Caco-2 (cell line): ENCODE data around the gene PHF14. TPM values are rescaled to one million over a fixed set of nuclear protein-coding genes. Genes with fewer than 3 reads are reported as not detected.

Source experiments
- BruUV-seq: library from RNA; stranded (reverse); fragments of 400-500 nt; replicated peaks from 2 replicates; lab custom pipeline; 2021; lab: Mats Ljungman, UMichigan
- CTCF ChIA-PET: fragments of 300-600 bp; sonication (Branson Sonifier 250); formaldehyde crosslinking; loops from one replicate; lab custom pipeline; 2022; ENCODE audit warnings: antibody characterized with exemption; lab: Charles Lee
- POLR2A ChIA-PET: fragments of 300-600 bp; sonication (Branson Sonifier 250); formaldehyde crosslinking; loops from one replicate; lab custom pipeline; 2022; ENCODE audit warnings: antibody characterized with exemption; lab: Charles Lee
- DNase-seq, 2 experiments: peaks; one replicate each; pipeline versions ENCODE4 v3.0.0 to v3.0.0-alpha.2; 2020 to 2022
- H3K27me3 ChIP-seq: replicated peaks from 2 replicates; pipeline ENCODE4 v1.6.0; 2011; ENCODE audit warnings: low read length; ENCODE audit not compliant: control insufficient read depth, insufficient read depth
- H3K36me3 ChIP-seq: 2 replicates; pipeline ENCODE4 v1.5.1; 2011; ENCODE audit warnings: low read length; ENCODE audit not compliant: control insufficient read depth, insufficient read depth
- H3K4me1 ChIP-seq: fragments of 250-450 bp; sonication (Bioruptor Pico); 2 replicates; pipeline ENCODE4 v1.5.1; 2020; ENCODE audit warnings: mild to moderate bottlenecking
- H3K4me3 ChIP-seq: 2 replicates; pipeline ENCODE4 v1.5.1; 2011; ENCODE audit warnings: low read depth, mild to moderate bottlenecking, control low read depth, low read length
- H3K9me3 ChIP-seq: fragments of 250-450 bp; sonication (Bioruptor Pico); 2 replicates; pipeline ENCODE4 v1.5.1; 2020; ENCODE audit warnings: mild to moderate bottlenecking, moderate library complexity
- H3K27ac Mint-ChIP-seq: one replicate; pipeline ENCODE4 v1.8.0; 2022; ENCODE audit warnings: mixed read lengths; ENCODE audit not compliant: unreplicated experiment
- H3K27me3 Mint-ChIP-seq: one replicate; pipeline ENCODE4 v1.8.0; 2022; ENCODE audit warnings: mixed read lengths; ENCODE audit not compliant: insufficient read depth, unreplicated experiment
- H3K36me3 Mint-ChIP-seq: one replicate; pipeline ENCODE4 v1.8.0; 2022; ENCODE audit warnings: mild to moderate bottlenecking, mixed read lengths; ENCODE audit not compliant: insufficient read depth, unreplicated experiment
- H3K4me1 Mint-ChIP-seq: one replicate; pipeline ENCODE4 v1.8.0; 2022; ENCODE audit warnings: low read depth, mixed read lengths; ENCODE audit not compliant: unreplicated experiment
- H3K4me3 Mint-ChIP-seq: one replicate; pipeline ENCODE4 v1.8.0; 2022; ENCODE audit warnings: mild to moderate bottlenecking, moderate library complexity, mixed read lengths; ENCODE audit not compliant: unreplicated experiment
- H3K9me3 Mint-ChIP-seq: one replicate; pipeline ENCODE4 v1.8.0; 2022; ENCODE audit warnings: mixed read lengths; ENCODE audit not compliant: unreplicated experiment
- CTCF ChIP-seq, 2 experiments: fragments of 200-600 bp in 1 of 2; IDR thresholded peaks; 1 replicate in 1 of 2; 2 replicates in 1 of 2; pipeline versions ENCODE4 v1.5.1 to v1.8.0; 2011 to 2022; ENCODE audit warnings: antibody characterized with exemption in 1 of 2, control low read depth in 1 of 2, inconsistent platforms in 1 of 2, low read depth in 1 of 2, low read length in 1 of 2, mild to moderate bottlenecking in 1 of 2, moderate library complexity in 1 of 2; ENCODE audit not compliant: insufficient read depth in 1 of 2, severe bottlenecking in 1 of 2, unreplicated experiment in 1 of 2
- intact Hi-C: fragments of 100-400 bp; cut with micrococcal nuclease; formaldehyde crosslinking; loops from one replicate; pipeline ENCODE4 v1.10.0; 2022; ENCODE audit not compliant: unreplicated experiment
- total RNA-seq: library from RNA; stranded (reverse); gene quantifications from 2 replicates; pipeline ENCODE4 v1.2.3, GENCODE V29; 2022

The PHF14 gene
- total RNA-seq, 1 experiment from 2014 or later = 40.6 TPM

- H3K9me3 Mint-ChIP-seq = peaks cover 14% of the 10 kb centered on the region
- no peaks in the 10 kb centered on the region for H3K27me3 ChIP-seq
- H3K36me3 Mint-ChIP-seq = peaks cover 24% of the 10 kb centered on the region
- peaks cover 6% of the 10 kb centered on the region; the same call in 1 of the 2 replicates for H3K9me3 ChIP-seq
- H3K4me1 Mint-ChIP-seq = peaks cover 10% of the 10 kb centered on the region
- no TSS peak for BruUV-seq
- TF ChIP-seq CTCF (IDR thresholded peaks at IDR 0.05; ENCODE audit: insufficient read depth in 1 of 2, low read depth in 1 of 2, low read length in 1 of 2, severe bottlenecking in 1 of 2, unreplicated experiment in 1 of 2) = no peak
- H3K4me3 ChIP-seq = no peak overlapping the region
- no peak for DNase-seq
- intact Hi-C loops = no loop called here
- POLR2A ChIA-PET = no interaction called here
- H3K36me3 ChIP-seq = no peaks in the 10 kb centered on the region; the same call in 1 of the 2 replicates
- CTCF ChIA-PET = no interaction called here
- peaks cover 15% of the 10 kb centered on the region for H3K4me1 ChIP-seq
- H3K4me3 Mint-ChIP-seq = no peak overlapping the region
- H3K27me3 Mint-ChIP-seq = no peaks in the 10 kb centered on the region
- H3K27ac Mint-ChIP-seq = no peak overlapping the region
Measured at GRCh38 chr7:11078247-11078834, 104.7 kb downstream of the PHF14 start.

DNA sequence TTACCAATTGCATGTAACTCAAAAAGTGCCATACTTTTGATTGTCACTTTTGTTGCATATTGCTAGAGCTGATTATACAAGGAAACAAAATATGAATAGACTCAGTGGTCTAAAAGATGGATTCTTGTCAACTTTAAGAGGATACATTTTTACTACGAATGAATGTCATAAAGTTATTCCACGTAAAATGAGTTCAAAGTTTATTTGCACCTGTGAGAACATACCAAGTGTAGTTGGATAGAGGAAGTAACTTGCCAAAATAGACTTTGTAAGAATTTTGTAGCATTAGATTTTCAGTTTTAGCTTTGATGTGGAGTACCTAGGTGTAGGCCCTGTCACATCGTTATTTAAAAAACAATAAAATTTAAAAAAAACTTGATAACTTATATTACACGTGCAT lies 106.2 kb downstream of the PHF14 start:
- Mint-ChIP-seq H3K27me3 (no peaks in the 10 kb centered on the region), H3K4me3 (no peak overlapping the region), H3K36me3 (peaks cover 30% of the 10 kb centered on the region), H3K27ac (no peak overlapping the region), H3K4me1 (peaks cover 10% of the 10 kb centered on the region), H3K9me3 (peaks cover 21% of the 10 kb centered on the region)
- DNase-seq = no peak
- H3K4me3 ChIP-seq = no peak overlapping the region
- TF ChIP-seq CTCF (IDR thresholded peaks at IDR 0.05; ENCODE audit: insufficient read depth in 1 of 2, low read depth in 1 of 2, low read length in 1 of 2, severe bottlenecking in 1 of 2, unreplicated experiment in 1 of 2) = no peak
- H3K36me3 ChIP-seq = no peaks in the 10 kb centered on the region
- ChIA-PET POLR2A (no interaction called here), CTCF (no interaction called here)
- H3K4me1 ChIP-seq = peaks cover 20% of the 10 kb centered on the region
- no TSS peak for BruUV-seq
- intact Hi-C loops = no loop called here
- peaks cover 15% of the 10 kb centered on the region for H3K9me3 ChIP-seq
- H3K27me3 ChIP-seq = no peaks in the 10 kb centered on the region

DNA sequence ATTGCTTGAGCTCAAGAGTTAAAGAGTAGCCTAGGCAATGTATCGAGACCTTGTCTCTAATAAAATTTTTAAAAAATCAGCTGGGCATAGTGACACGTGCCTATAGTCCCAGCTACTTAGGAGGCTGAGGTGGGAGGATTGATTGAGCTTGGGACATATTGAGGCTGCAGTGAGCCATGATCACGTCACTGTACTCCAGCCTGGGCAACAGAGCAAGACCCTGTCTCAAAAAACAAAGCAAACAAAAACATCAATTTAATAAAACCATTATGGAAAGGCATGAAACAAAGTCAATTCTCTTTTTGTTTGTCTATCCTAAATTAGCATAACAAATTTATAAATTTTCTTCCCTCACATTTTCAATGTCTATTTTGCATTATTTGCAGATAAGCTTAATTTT lies 108.4 kb downstream of the PHF14 start:
- no peak overlapping the region for H3K4me3 ChIP-seq
- DNase-seq = no peak
- CTCF ChIA-PET = no interaction called here
- no peak overlapping the region for H3K4me3 Mint-ChIP-seq
- POLR2A ChIA-PET = no interaction called here
- BruUV-seq = no TSS peak
- peaks cover 20% of the 10 kb centered on the region for H3K4me1 ChIP-seq
- no peak for TF ChIP-seq CTCF (IDR thresholded peaks at IDR 0.05; ENCODE audit: insufficient read depth in 1 of 2, low read depth in 1 of 2, low read length in 1 of 2, severe bottlenecking in 1 of 2, unreplicated experiment in 1 of 2)
- intact Hi-C loops = no loop called here
- H3K27me3 Mint-ChIP-seq = no peaks in the 10 kb centered on the region
- peaks cover 32% of the 10 kb centered on the region for H3K36me3 Mint-ChIP-seq
- no peaks in the 10 kb centered on the region for H3K36me3 ChIP-seq
- H3K9me3 ChIP-seq = peaks cover 15% of the 10 kb centered on the region
- H3K27me3 ChIP-seq = no peaks in the 10 kb centered on the region
- H3K27ac Mint-ChIP-seq = peak overlapping the region; percentile 92
- H3K9me3 Mint-ChIP-seq = peaks cover 27% of the 10 kb centered on the region
- peaks cover 10% of the 10 kb centered on the region for H3K4me1 Mint-ChIP-seq
